HL-60/S4 (cell line): Measurements from ENCODE around the gene HRH3.

ENCODE experiments used
- in situ Hi-C: fragments of 300-500 bp; cut with MboI; formaldehyde crosslinking; loops from 2 replicates; pipeline ENCODE4 v1.14.3; 2022; ENCODE audit warnings: low sequenced_read_pairs

The HRH3 gene

GRCh38 chr20:62219992-62220665 lies at the start of gene HRH3:
HRH3 (minus strand) TSS chr20:62220278; CDS start chr20:62219970, 308 bp downstream.
- in situ Hi-C loops: no loop called here

- in situ Hi-C loops: no loop called here
These were observed 49.8 kb upstream of the HRH3 start for GRCh38 chr20:62269871-62270270.

GRCh38 chr20:62269378-62269777 lies 49.3 kb upstream of the HRH3 start:
- in situ Hi-C loops: no loop called here

GRCh38 chr20:62268228-62268900 lies 48.3 kb upstream of the HRH3 start:
- in situ Hi-C loops: no loop called here

GRCh38 chr20:62267543-62267942 lies 47.5 kb upstream of the HRH3 start:
- in situ Hi-C loops: no loop called here

- in situ Hi-C loops: no loop called here
These were observed 46.8 kb upstream of the HRH3 start for GRCh38 chr20:62266851-62267250.

GRCh38 chr20:62266340-62266739 lies 46.3 kb upstream of the HRH3 start:
- in situ Hi-C loops: no loop called here

- in situ Hi-C loops: no loop called here
These were observed 45.3 kb upstream of the HRH3 start for GRCh38 chr20:62265365-62265764.

GRCh38 chr20:62263396-62263795 lies 43.3 kb upstream of the HRH3 start:
- in situ Hi-C loops: no loop called here

- in situ Hi-C loops: no loop called here
These were observed 42.0 kb upstream of the HRH3 start for GRCh38 chr20:62262064-62262463.

GRCh38 chr20:62259294-62259565 lies 39.2 kb upstream of the HRH3 start:
- in situ Hi-C loops: no loop called here

GRCh38 chr20:62258499-62259293 lies 38.6 kb upstream of the HRH3 start:
- in situ Hi-C loops: no loop called here

- in situ Hi-C loops: no loop called here
These were observed 35.9 kb upstream of the HRH3 start for GRCh38 chr20:62255976-62256375.

- in situ Hi-C loops: no loop called here
These were observed 34.1 kb upstream of the HRH3 start for GRCh38 chr20:62254021-62254724.

- in situ Hi-C loops: no loop called here
These were observed 33.3 kb upstream of the HRH3 start for GRCh38 chr20:62253398-62253797.

GRCh38 chr20:62252342-62252966 lies 32.4 kb upstream of the HRH3 start:
- in situ Hi-C loops: no loop called here

GRCh38 chr20:62248890-62249560 lies 28.9 kb upstream of the HRH3 start:
- in situ Hi-C loops: no loop called here

GRCh38 chr20:62246872-62247652 lies 27.0 kb upstream of the HRH3 start:
- in situ Hi-C loops: no loop called here

- in situ Hi-C loops: no loop called here
These were observed 26.4 kb upstream of the HRH3 start for GRCh38 chr20:62246431-62246830.

GRCh38 chr20:62245911-62246280 lies 25.8 kb upstream of the HRH3 start:
- in situ Hi-C loops: no loop called here
